ENCODE data around the gene CDADC1. TPM values are rescaled to one million over a fixed set of nuclear protein-coding genes. Genes with fewer than 3 reads are reported as not detected.

Gene CDADC1
- total and polyA plus RNA-seq, 10 of the 15 experiments (the other 5 are each of a cell fraction or from before 2014, with no cell fraction given) = 2.6 to 7.3 (median 5.2) TPM

DNA sequence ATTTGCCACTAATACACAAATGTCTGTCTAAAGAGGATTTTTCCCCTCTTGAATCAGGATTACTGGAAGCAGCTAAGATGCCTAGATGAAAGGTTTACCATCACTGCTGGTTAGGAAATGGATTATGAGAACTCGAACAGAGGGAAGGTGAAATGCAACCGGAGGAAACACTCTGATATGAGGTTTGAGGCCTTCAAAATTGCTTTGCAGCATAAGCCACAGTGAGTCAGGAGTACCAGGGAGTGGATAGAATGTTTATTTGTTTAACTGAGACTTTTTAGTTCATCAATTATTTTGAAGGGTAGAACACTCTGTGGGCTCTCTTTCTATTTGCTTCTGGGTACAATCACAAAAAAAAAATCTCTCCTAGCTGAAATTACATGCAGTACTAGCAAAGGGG is 18.1 kb downstream of the CDADC1 start:
- Histone ChIP-seq H3K27ac (ENCODE audit: control insufficient read depth, insufficient read depth) (no peak overlapping the region), H4K20me1 (ENCODE audit: control insufficient read depth, insufficient read depth) (no peaks in the 10 kb centered on the region), H2AFZ (ENCODE audit: control insufficient read depth, low read depth, low read length) (no peak overlapping the region), H3K9me3 (replicated peaks; ENCODE audit: control insufficient read depth, insufficient read depth, low read length) (no peaks in the 10 kb centered on the region), H3K4me3 (no peak overlapping the region), H3K9ac (ENCODE audit: control insufficient read depth, insufficient read depth, low read length) (no peak overlapping the region), H3K27me3 (replicated peaks in 1 of 2; ENCODE audit: control insufficient read depth in 2 of 2, insufficient read depth in 2 of 2, low read length in 1 of 2) (no peaks in the 10 kb centered on the region), H3K36me3 (ENCODE audit: control insufficient read depth in 2 of 2, insufficient read depth in 2 of 2, low read length in 1 of 2) (peaks cover 0 to 2% of the 10 kb centered on the region in 2 experiments; a peak in 1 of 4 replicates), H3K4me1 (ENCODE audit: control insufficient read depth, insufficient read depth, low read length) (no peaks in the 10 kb centered on the region), H3K4me2 (ENCODE audit: control insufficient read depth, insufficient read depth) (no peak overlapping the region), H3K79me2 (ENCODE audit: control insufficient read depth, insufficient read depth, low read length) (no peaks in the 10 kb centered on the region)
- ChIA-PET POLR2A (no interaction called here), SMC1A (ENCODE audit: uncharacterized antibody, unreplicated experiment) (interaction anchor here (0.9 to 1.3 kb wide), 2 partner anchors 17 to 18 kb away, joined by 3 to 5 read pairs; partner anchors contain the start of gene CDADC1), RAD21 (ENCODE audit: unreplicated experiment) (interaction anchor here (0.7 kb wide), 1 partner anchor 733 kb away, joined by 3 read pairs; no protein-coding TSS in a partner anchor), CTCF (interaction anchor here (0.6 to 3.4 kb wide), 3 partner anchors 10 to 17 kb away, joined by 3 to 17 read pairs (median 4); no protein-coding TSS in a partner anchor)
- in situ Hi-C loops (cut with MboI) = no loop called here
- no peak for FAIRE-seq
- intact Hi-C loops (cut with micrococcal nuclease; ENCODE audit: unreplicated experiment) = no loop called here
- no peak for ATAC-seq
- 98% methylated on average over 2 of the region's 2 CpGs for whole genome bisulfite sequencing (ENCODE audit: insufficient coverage, insufficient replicate concordance, low lambda C conversion rate, missing lambda C conversion rate)
- no TSS peak for BruUV-seq (replicated peaks)
- TF ChIP-seq, protein P1, sequence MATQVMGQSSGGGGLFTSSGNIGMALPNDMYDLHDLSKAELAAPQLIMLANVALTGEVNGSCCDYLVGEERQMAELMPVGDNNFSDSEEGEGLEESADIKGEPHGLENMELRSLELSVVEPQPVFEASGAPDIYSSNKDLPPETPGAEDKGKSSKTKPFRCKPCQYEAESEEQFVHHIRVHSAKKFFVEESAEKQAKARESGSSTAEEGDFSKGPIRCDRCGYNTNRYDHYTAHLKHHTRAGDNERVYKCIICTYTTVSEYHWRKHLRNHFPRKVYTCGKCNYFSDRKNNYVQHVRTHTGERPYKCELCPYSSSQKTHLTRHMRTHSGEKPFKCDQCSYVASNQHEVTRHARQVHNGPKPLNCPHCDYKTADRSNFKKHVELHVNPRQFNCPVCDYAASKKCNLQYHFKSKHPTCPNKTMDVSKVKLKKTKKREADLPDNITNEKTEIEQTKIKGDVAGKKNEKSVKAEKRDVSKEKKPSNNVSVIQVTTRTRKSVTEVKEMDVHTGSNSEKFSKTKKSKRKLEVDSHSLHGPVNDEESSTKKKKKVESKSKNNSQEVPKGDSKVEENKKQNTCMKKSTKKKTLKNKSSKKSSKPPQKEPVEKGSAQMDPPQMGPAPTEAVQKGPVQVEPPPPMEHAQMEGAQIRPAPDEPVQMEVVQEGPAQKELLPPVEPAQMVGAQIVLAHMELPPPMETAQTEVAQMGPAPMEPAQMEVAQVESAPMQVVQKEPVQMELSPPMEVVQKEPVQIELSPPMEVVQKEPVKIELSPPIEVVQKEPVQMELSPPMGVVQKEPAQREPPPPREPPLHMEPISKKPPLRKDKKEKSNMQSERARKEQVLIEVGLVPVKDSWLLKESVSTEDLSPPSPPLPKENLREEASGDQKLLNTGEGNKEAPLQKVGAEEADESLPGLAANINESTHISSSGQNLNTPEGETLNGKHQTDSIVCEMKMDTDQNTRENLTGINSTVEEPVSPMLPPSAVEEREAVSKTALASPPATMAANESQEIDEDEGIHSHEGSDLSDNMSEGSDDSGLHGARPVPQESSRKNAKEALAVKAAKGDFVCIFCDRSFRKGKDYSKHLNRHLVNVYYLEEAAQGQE (IDR thresholded peaks at IDR 0.05; ENCODE audit: low read depth, low read length) = no peak
- TF ChIP-seq, protein P2, sequence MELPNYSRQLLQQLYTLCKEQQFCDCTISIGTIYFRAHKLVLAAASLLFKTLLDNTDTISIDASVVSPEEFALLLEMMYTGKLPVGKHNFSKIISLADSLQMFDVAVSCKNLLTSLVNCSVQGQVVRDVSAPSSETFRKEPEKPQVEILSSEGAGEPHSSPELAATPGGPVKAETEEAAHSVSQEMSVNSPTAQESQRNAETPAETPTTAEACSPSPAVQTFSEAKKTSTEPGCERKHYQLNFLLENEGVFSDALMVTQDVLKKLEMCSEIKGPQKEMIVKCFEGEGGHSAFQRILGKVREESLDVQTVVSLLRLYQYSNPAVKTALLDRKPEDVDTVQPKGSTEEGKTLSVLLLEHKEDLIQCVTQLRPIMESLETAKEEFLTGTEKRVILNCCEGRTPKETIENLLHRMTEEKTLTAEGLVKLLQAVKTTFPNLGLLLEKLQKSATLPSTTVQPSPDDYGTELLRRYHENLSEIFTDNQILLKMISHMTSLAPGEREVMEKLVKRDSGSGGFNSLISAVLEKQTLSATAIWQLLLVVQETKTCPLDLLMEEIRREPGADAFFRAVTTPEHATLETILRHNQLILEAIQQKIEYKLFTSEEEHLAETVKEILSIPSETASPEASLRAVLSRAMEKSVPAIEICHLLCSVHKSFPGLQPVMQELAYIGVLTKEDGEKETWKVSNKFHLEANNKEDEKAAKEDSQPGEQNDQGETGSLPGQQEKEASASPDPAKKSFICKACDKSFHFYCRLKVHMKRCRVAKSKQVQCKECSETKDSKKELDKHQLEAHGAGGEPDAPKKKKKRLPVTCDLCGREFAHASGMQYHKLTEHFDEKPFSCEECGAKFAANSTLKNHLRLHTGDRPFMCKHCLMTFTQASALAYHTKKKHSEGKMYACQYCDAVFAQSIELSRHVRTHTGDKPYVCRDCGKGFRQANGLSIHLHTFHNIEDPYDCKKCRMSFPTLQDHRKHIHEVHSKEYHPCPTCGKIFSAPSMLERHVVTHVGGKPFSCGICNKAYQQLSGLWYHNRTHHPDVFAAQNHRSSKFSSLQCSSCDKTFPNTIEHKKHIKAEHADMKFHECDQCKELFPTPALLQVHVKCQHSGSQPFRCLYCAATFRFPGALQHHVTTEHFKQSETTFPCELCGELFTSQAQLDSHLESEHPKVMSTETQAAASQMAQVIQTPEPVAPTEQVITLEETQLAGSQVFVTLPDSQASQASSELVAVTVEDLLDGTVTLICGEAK (IDR thresholded peaks at IDR 0.05; ENCODE audit: borderline replicate concordance) = no peak
- TF ChIP-seq NFYB (IDR thresholded peaks at IDR 0.05; ENCODE audit: insufficient read depth, low read depth, low read length) (no peak), HDAC6 (IDR thresholded peaks at IDR 0.05; ENCODE audit: unreplicated experiment) (no peak), CBX3 (IDR thresholded peaks at IDR 0.05; ENCODE audit: borderline replicate concordance, low read depth) (no peak), TARDBP (IDR thresholded peaks at IDR 0.05; ENCODE audit: borderline replicate concordance) (no peak), KLF5 (IDR thresholded peaks at IDR 0.05; ENCODE audit: partially characterized antibody) (no peak), LARP7 (IDR thresholded peaks at IDR 0.05) (no peak), ZNF207 (IDR thresholded peaks at IDR 0.05; ENCODE audit: borderline replicate concordance) (no peak), SP1 (IDR thresholded peaks at IDR 0.05; ENCODE audit: low read depth, low read length) (no peak)
- TF ChIP-seq, protein P3, sequence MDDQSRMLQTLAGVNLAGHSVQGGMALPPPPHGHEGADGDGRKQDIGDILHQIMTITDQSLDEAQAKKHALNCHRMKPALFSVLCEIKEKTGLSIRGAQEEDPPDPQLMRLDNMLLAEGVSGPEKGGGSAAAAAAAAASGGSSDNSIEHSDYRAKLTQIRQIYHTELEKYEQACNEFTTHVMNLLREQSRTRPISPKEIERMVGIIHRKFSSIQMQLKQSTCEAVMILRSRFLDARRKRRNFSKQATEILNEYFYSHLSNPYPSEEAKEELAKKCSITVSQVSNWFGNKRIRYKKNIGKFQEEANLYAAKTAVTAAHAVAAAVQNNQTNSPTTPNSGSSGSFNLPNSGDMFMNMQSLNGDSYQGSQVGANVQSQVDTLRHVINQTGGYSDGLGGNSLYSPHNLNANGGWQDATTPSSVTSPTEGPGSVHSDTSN (IDR thresholded peaks at IDR 0.05; ENCODE audit: insufficient replicate concordance, low read depth, low read length) = no peak
- no peak for DNase-seq (ENCODE audit: low read depth, low spot score)

Data from GM12878 (cell line).